Stimulated activated effector memory CD8-positive, alpha-beta T cell treated with anti-CD3 and anti-CD28 coated beads, Interleukin-12 subunit alpha, Interleukin-12 subunit beta, amount 100 ng/mL, for 72 hours (primary cell): ENCODE results near the gene SFRP2.

Experiments used
- ATAC-seq: fragments of 150-1000 bp; cut with Tn5 transposase; 2 replicates; pipeline ENCODE4 v1.10.0; 2021
- DNase-seq, 2 donors: peaks; one replicate each; pipeline ENCODE4 v3.0.0; 2021 to 2022; ENCODE audit warnings: low spot score in 2 of 2
- H3K27ac Mint-ChIP-seq: one replicate; pipeline ENCODE4 v1.8.0; 2022; ENCODE audit warnings: mild to moderate bottlenecking, mixed read lengths
- H3K36me3 Mint-ChIP-seq: one replicate; pipeline ENCODE4 v1.8.0; 2022; ENCODE audit warnings: mild to moderate bottlenecking, mixed read lengths
- H3K4me1 Mint-ChIP-seq: one replicate; pipeline ENCODE4 v1.8.0; 2022; ENCODE audit warnings: mixed read lengths
- H3K4me3 Mint-ChIP-seq: one replicate; pipeline ENCODE4 v1.8.0; 2022; ENCODE audit warnings: mild to moderate bottlenecking, mixed read lengths
- H3K9me3 Mint-ChIP-seq: one replicate; pipeline ENCODE4 v1.8.0; 2022; ENCODE audit warnings: mixed read lengths

SFRP2 gene

DNA sequence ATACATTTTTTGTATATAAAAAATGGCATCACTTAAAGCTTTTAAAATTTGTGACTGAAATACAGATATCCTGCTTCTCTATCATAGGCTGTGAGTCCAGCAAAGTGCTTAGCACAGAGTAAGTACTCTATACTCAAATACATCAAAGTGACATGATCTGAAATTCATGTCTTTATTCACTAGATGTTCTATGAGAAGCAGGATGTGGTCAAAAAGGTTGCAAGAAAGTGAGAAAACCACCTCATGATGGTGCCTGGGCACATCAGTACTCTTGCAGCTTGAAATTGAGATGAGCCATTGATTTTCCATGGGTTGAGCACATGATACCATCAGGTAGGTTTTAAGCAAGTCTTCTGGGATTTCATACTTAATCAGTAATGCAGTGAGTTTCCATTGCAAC, 20.4 kb upstream of the SFRP2 start:
- Mint-ChIP-seq H3K36me3 (no peaks in the 10 kb centered on the region), H3K27ac (no peak overlapping the region), H3K9me3 (no peaks in the 10 kb centered on the region), H3K4me1 (peaks cover 7% of the 10 kb centered on the region), H3K4me3 (no peak overlapping the region)
- DNase-seq (no peak), ATAC-seq (peak; percentile 89)

DNA sequence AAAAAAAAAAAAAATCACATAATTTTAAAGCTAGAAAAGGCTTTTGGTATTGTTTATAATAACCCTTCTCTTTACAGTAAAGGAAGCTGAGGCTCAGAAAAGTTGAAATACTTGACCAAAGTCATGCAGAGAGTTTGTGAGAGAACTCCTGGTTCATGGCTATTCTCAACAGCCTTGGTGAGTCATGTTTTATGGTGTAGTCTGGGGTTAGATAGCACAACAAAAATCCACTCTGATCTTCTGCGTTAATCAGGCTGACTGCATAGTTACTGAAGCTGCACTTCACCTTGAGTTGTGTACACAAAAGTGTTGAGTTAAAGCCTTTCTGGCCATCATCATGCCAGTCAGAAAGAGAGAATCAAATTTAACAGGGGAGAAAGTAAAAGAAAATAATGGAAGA, 19.3 kb upstream of the SFRP2 start:
- ATAC-seq (no peak), DNase-seq (no peak)
- no peak overlapping the region for H3K27ac Mint-ChIP-seq
- H3K9me3 Mint-ChIP-seq = no peaks in the 10 kb centered on the region
- H3K36me3 Mint-ChIP-seq = no peaks in the 10 kb centered on the region
- peaks cover 7% of the 10 kb centered on the region for H3K4me1 Mint-ChIP-seq
- no peak overlapping the region for H3K4me3 Mint-ChIP-seq

- ATAC-seq (no peak), DNase-seq (no peak)
- Mint-ChIP-seq H3K4me1 (peaks cover 7% of the 10 kb centered on the region), H3K27ac (no peak overlapping the region), H3K36me3 (no peaks in the 10 kb centered on the region), H3K9me3 (no peaks in the 10 kb centered on the region), H3K4me3 (no peak overlapping the region)
These were observed 17.2 kb upstream of the SFRP2 start for GRCh38 chr4:153806073-153806472.

- Mint-ChIP-seq H3K27ac (no peak overlapping the region), H3K4me1 (peaks cover 5% of the 10 kb centered on the region), H3K36me3 (no peaks in the 10 kb centered on the region), H3K9me3 (no peaks in the 10 kb centered on the region), H3K4me3 (no peak overlapping the region)
- DNase-seq = no peak
- ATAC-seq = no peak
These were observed 15.8 kb upstream of the SFRP2 start for GRCh38 chr4:153804722-153805121.

GRCh38 chr4:153799694-153800074, 10.8 kb upstream of the SFRP2 start:
- no peak for ATAC-seq

DNA sequence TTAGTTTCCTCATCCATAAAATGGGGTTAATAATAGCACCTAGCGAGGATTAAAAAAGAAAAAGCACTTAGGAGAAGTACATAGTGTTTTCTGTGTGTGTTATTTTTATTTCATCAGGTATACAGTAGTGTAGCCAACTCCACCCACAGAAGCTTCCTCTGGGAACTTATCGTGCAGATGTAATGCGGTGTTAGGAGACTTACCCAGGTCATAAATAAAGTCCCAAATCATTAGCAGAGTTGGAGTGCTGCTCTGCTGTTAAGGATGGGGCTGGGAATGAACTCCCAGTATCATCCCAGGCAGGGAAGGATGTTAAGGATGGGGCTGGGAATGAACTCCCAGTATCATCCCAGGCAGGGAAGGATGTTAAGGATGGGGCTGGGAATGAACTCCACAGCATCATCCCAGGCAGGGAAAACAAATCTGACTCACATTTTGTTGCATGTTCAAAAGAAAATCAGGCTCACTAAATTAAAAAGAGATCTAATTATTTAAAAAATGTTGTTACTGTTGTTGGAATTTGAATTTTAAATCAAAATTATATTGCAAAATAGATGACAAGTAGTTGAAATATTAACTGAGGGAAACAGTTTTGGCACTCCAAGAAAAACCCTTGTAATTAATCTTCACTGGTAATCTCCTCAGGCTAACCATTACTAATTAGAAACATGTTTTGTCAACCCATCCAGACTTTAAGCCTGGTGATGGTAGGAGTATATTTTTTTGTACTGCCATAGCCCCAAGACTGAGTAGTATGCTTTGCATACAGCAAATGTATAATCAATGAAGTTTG, 10.2 kb upstream of the SFRP2 start:
- H3K27ac Mint-ChIP-seq = no peak overlapping the region
- no peak for DNase-seq
- ATAC-seq = no peak
- H3K9me3 Mint-ChIP-seq = no peaks in the 10 kb centered on the region
- H3K4me3 Mint-ChIP-seq = no peak overlapping the region
- no peaks in the 10 kb centered on the region for H3K36me3 Mint-ChIP-seq
- no peaks in the 10 kb centered on the region for H3K4me1 Mint-ChIP-seq

More at GRCh38 chr4:153799694-153800074, 10.8 kb upstream of the SFRP2 start:
- Mint-ChIP-seq H3K4me3 (no peak overlapping the region), H3K9me3 (no peaks in the 10 kb centered on the region), H3K4me1 (no peaks in the 10 kb centered on the region), H3K27ac (no peak overlapping the region), H3K36me3 (no peaks in the 10 kb centered on the region)
- DNase-seq = no peak

GRCh38 chr4:153798420-153798819, 9.5 kb upstream of the SFRP2 start:
- H3K4me1 Mint-ChIP-seq = no peaks in the 10 kb centered on the region
- H3K27ac Mint-ChIP-seq = no peak overlapping the region
- DNase-seq (no peak), ATAC-seq (no peak)
- H3K36me3 Mint-ChIP-seq = no peaks in the 10 kb centered on the region
- no peaks in the 10 kb centered on the region for H3K9me3 Mint-ChIP-seq
- no peak overlapping the region for H3K4me3 Mint-ChIP-seq

DNA sequence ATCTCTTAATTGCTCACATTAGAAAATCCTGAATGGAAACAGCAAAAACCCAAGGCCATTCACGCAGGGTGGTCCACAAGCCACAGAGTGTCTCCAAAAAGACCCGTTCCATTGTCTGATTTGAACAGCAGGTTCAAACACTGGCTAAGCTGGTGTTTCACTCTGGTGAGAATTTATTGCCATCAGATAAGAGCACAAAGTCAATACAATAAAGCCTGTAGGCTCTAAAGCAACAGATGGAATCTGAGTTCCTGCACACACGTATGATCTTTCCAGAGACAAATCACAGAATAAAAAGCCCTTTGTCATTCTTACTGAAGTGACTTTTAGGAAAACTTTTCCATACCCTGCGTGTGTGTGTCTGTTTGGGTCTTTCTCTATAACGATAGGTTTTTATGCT, 5.1 kb upstream of the SFRP2 start:
- Mint-ChIP-seq H3K9me3 (no peaks in the 10 kb centered on the region), H3K4me3 (no peak overlapping the region), H3K27ac (no peak overlapping the region), H3K36me3 (no peaks in the 10 kb centered on the region), H3K4me1 (peaks cover 15% of the 10 kb centered on the region)
- ATAC-seq = no peak
- DNase-seq = no peak

- no peaks in the 10 kb centered on the region for H3K36me3 Mint-ChIP-seq
- H3K4me3 Mint-ChIP-seq = peak overlapping the region; percentile 65
- ATAC-seq (no peak), DNase-seq (no peak)
- no peak overlapping the region for H3K27ac Mint-ChIP-seq
- H3K4me1 Mint-ChIP-seq = peaks cover 25% of the 10 kb centered on the region
- H3K9me3 Mint-ChIP-seq = no peaks in the 10 kb centered on the region
These were observed 3.9 kb upstream of the SFRP2 start for GRCh38 chr4:153792618-153793247.

DNA sequence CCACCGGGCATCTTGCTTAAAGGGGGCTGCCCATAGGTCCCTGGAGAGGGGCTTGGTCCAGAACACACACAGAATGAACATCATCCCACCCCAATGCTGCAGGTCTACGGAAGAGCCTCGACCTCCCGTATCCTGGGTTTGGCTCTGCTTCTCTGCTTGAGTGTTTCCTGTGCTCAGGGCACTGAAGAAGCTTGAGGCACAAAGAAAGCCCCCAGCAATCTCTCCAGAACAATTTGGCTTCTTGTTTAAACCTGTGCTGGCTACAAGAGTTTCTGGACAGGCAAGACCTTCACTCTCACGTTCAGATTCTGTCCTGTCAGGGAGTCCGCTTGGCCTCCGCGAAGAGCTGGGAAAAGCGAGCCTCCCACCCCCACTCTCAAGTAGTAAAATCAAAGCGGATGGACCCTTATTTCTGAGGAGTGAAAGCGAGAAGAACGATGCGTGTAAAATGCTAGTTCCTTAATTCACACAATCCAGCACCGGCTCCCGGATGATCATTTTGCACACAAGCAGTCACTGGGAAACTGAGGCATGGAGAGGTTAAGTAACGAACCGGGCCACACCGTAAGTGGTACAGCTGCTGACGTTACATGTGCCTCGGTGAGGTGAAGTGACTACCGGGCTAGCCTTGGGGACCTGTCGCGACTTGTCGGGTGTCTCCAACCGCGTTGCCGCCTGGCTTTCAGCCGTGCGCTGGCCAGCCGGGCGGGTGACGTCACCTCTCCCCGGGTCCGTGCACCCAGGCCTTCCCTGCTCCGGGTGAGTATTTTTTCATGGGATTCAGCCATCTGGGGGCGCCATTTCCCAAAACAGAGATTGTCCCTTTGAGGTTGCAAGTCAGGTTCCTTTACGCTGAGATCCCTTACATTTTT, 3.1 kb upstream of the SFRP2 start:
- no peak overlapping the region for H3K27ac Mint-ChIP-seq
- peak overlapping the region; percentile 65 for H3K4me3 Mint-ChIP-seq
- ATAC-seq (no peak), DNase-seq (no peak)
- no peaks in the 10 kb centered on the region for H3K9me3 Mint-ChIP-seq
- peaks cover 27% of the 10 kb centered on the region for H3K4me1 Mint-ChIP-seq
- H3K36me3 Mint-ChIP-seq = no peaks in the 10 kb centered on the region

DNA sequence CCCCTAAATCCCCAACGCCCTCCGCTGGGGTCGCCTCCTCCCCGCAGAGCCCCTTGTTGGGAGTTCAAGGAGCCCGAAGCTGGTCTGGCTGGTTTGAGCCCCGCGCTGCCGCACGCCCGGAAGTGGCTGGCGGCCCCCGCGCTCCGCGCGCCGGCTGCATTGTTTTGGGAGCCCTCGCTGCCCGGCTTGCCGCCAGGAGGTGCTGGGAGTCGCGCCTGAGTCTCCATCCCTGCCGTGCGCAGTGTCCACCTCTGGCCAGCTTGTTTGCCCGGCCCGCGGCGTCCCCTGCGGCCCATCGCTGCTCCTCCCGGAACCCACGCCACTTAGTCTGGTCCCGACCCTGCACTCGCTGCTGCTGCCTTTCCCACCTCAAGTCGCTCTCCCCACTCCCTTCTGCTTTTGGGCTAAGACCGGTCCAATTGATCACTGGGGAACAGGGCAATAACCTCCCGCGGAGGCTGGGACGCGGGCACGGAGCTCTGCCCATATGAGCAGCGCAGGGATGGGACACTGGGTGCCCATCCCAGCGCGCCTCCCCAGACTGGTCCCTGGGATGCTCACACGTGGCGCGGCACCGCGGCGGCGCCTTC, 2.2 kb upstream of the SFRP2 start:
- peaks cover 27% of the 10 kb centered on the region for H3K4me1 Mint-ChIP-seq
- ATAC-seq (peak; percentile 36), DNase-seq (peak in 1 of 2 donors; percentile 7)
- H3K36me3 Mint-ChIP-seq = no peaks in the 10 kb centered on the region
- H3K9me3 Mint-ChIP-seq = no peaks in the 10 kb centered on the region
- H3K4me3 Mint-ChIP-seq = peak overlapping the region; percentile 65
- no peak overlapping the region for H3K27ac Mint-ChIP-seq

DNA sequence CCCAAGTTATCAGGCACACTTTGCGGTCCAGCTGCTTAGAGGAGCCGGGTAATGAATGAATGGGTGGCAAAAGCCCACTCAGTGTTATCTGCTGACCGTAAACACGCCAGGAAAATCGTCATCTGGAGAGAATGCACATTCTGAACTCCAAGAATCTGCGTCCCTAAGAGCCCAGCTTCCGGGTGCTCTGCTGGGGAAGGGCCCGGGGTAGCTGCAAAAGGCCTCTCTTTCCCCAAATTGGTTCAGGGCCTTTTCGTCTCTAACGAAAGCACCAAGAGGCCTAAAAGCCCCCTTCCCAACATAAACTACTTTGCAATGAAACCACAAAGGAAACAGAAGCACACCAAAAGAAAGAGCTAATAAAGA, 1.6 kb upstream of the SFRP2 start:
- ATAC-seq = no peak

GRCh38 chr4:153789741-153790499, 1.0 kb upstream of the SFRP2 start:
- H3K4me3 Mint-ChIP-seq = no peak overlapping the region

More for the DNA sequence above, 1.6 kb upstream of the SFRP2 start:
- no peaks in the 10 kb centered on the region for H3K9me3 Mint-ChIP-seq
- no peak overlapping the region for H3K27ac Mint-ChIP-seq
- no peak for DNase-seq
- peaks cover 27% of the 10 kb centered on the region for H3K4me1 Mint-ChIP-seq
- H3K4me3 Mint-ChIP-seq = no peak overlapping the region
- H3K36me3 Mint-ChIP-seq = no peaks in the 10 kb centered on the region

DNA sequence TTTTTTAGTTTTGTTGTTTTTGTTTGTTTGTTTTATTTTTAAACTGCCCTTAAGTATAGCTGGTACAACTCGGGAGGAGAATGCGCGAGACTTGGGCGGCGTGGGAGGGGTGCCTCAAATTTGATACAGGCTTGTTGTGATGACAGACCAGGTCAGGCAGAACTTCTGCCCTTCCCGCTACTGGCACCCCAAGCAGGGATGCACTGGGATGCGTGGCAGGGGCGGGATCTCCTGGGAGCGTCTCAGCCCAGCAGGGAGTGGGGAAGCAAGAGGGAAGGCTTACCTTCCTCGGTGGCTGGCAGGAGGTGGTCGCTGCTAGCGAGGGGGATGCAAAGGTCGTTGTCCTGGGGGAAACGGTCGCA, 851 bp downstream of the SFRP2 start:
- Mint-ChIP-seq H3K4me3 (peak overlapping the region; percentile 44), H3K27ac (no peak overlapping the region), H3K9me3 (no peaks in the 10 kb centered on the region), H3K4me1 (peaks cover 27% of the 10 kb centered on the region), H3K36me3 (no peaks in the 10 kb centered on the region)
- DNase-seq (no peak), ATAC-seq (no peak)

More at GRCh38 chr4:153789741-153790499, 1.0 kb upstream of the SFRP2 start:
- ATAC-seq = no peak
- H3K4me1 Mint-ChIP-seq = peaks cover 27% of the 10 kb centered on the region
- H3K27ac Mint-ChIP-seq = no peak overlapping the region
- DNase-seq = no peak
- no peaks in the 10 kb centered on the region for H3K36me3 Mint-ChIP-seq
- H3K9me3 Mint-ChIP-seq = no peaks in the 10 kb centered on the region

- ATAC-seq (no peak), DNase-seq (no peak)
- H3K36me3 Mint-ChIP-seq = no peaks in the 10 kb centered on the region
- H3K4me1 Mint-ChIP-seq = peaks cover 27% of the 10 kb centered on the region
- no peaks in the 10 kb centered on the region for H3K9me3 Mint-ChIP-seq
- no peak overlapping the region for H3K4me3 Mint-ChIP-seq
- H3K27ac Mint-ChIP-seq = no peak overlapping the region
These were observed 1.3 kb downstream of the SFRP2 start for GRCh38 chr4:153787575-153787974.
